Astrocyte (in vitro differentiated cells and primary cell): Measurements from ENCODE around the gene PRRC2B.

Experiments used
- CTCF ChIP-seq: IDR thresholded peaks from 2 replicates; pipeline ENCODE4 v1.5.1; 2011; ENCODE audit warnings: low read depth, mild to moderate bottlenecking, inconsistent platforms, low read length, moderate library complexity; ENCODE audit not compliant: insufficient read depth
- EZH2 ChIP-seq: IDR thresholded peaks from 2 replicates; pipeline ENCODE4 v1.6.1; 2012; ENCODE audit warnings: mild to moderate bottlenecking, low read length, inconsistent platforms; ENCODE audit not compliant: insufficient read depth

GRCh38 chr9:131483319-131484050 lies 89.6 kb downstream of the PRRC2B start:
- no peak for TF ChIP-seq CTCF
- no peak for TF ChIP-seq EZH2
